NCI-H2107 treated with DMSO at 0.1 percent for 48 hours (cell line): Measurements from ENCODE around the gene ADCYAP1R1.

Experiments
- DNase-seq: peaks from one replicate; lab custom pipeline; 2025; ENCODE audit not compliant: unreplicated experiment; lab: John Stamatoyannopoulos, UW

ADCYAP1R1 gene

DNA sequence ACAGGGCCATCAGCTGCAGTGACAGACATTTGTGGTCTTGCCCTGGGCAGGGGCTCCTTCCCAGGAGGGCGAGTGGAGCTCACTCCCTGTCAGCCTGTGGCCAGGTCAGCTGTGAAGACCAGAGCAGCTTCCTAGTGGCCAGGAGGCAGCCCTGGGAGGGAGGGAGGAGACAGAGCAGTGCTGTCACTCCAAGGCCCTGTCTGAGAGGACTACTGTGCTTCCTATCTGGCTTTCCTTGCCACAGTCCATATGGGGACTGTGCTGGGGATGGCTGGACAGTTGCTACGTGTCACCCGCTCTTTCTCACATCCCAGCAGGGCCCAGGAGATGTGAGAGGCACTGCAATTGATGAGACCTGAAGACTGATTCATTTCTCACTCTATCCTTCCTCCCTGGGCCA is 15.2 kb upstream of the ADCYAP1R1 start:
- no peak for DNase-seq

GRCh38 chr7:31043051-31043471 is 9.0 kb upstream of the ADCYAP1R1 start:
- no peak for DNase-seq

DNA sequence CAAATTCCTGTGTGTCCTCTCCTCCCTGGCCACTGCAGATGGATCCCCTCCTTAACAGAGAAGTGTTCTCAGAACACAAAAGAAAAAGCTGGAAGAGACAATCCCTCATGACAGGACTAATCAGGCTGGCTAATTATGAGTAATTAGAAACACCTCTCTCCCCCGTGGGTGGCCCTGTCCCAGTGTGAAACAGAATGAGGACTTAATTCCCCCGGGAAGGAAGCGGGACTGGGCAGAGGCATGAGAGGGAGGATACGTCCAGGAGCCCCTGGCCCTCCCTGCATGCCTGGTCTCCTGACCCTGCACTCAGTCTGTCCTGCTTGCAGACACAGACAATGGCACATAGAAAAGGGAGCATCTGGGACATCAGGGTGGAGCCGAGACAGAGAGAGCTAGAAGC is 7.6 kb upstream of the ADCYAP1R1 start:
- DNase-seq = no peak

- DNase-seq = no peak
These were observed 5.4 kb upstream of the ADCYAP1R1 start for GRCh38 chr7:31046723-31047122.

- no peak for DNase-seq
These were observed 4.6 kb upstream of the ADCYAP1R1 start for GRCh38 chr7:31047313-31048146.

DNA sequence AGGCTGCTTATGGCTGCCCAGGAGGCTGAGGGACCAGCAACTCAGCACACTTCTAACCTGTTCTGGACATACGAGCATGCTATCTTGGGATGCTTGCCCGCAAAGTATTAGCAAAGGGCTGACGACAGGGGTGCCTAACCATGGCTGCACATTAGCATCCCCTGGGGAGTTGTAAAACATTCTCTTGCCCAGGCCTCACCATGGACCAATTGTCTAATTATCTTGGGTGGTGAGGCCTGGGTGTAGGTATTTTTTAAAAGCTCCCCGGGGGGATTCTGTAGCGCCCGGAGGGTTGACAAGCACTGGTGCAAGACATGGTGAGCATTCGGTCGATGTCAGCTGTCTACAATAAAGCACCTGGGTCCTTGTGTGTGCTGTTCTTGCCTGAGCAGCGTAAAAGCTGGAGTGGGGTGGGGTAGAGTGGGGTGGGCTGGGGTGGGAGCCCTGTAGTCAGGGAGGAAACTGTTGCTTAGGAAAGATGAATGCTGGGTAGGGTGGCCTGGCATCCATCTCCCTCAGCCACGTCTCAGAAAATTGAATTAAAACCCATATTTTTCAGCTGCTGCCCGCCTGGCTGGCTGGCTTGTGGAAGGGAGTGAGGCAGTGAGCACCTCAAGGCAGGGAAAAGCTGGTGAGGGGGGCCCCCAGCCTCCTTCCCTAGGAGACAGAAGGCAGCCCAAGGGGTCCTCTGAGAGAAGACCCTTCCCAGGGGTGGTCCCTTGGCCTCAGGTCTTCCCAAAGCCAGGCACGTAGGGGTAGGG is 2.9 kb upstream of the ADCYAP1R1 start:
- DNase-seq = no peak

GRCh38 chr7:31052487-31052840 is 356 bp downstream of the ADCYAP1R1 start:
- DNase-seq = no peak

DNA sequence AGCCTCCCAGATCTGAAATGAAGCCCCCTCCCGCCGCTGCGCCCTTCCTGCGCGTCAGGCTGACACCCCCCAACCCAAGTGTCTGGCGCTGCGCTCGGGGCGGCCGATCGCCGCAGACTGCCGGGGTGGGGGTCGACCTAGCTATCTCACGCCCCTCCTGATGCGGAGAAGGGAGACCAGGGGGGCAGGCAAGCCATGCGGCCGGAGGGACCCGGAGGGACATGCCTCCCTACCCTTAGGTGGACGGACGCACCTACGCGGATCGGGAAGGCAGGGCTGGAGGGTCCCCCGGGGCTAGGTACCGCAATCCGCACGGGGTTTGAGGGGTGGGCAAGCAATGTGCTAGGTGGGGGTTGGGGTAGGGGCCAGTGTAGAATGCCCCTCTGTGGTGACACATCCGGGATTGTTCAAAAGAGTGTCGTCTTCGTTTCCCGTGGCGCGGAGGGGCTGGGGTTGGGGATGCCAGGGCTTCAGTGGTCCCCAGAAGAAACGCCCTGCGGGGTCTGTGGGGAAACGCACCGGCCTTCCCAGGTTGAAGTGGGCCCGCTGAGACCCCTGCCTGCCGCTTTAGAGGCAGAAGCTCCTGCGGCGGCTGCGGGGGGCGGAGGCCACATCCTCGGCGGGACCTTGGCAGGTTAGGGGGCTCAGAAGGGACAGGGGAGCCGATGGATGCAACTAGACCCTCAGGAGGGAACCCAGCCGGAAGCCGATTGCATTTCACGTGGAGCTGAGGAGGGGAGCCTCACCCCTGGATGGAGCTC is 913 bp downstream of the ADCYAP1R1 start:
- no peak for DNase-seq

DNA sequence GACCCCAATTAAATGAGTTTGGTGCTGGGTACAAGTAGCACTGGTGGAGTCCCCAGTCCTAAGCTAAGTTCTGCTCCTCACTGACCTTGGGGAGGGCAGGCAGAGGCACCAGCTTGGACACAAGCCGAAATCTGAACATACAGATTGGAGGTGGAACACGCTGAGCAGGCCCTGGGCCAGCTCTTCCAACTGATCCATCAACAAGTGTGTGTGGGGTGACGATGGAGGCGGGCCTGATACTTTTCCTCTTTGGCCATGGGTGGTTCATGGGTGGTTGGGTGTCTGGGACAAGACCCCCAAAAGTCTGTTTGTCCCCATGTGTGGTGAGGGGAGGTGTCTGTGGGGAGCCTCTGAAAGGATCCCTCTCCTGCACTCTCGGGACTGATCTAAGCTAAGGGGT is 1.9 kb downstream of the ADCYAP1R1 start:
- DNase-seq = no peak

GRCh38 chr7:31054608-31055278 is 2.6 kb downstream of the ADCYAP1R1 start:
- no peak for DNase-seq

- DNase-seq = no peak
These were observed 3.4 kb downstream of the ADCYAP1R1 start for GRCh38 chr7:31055471-31055870.

DNA sequence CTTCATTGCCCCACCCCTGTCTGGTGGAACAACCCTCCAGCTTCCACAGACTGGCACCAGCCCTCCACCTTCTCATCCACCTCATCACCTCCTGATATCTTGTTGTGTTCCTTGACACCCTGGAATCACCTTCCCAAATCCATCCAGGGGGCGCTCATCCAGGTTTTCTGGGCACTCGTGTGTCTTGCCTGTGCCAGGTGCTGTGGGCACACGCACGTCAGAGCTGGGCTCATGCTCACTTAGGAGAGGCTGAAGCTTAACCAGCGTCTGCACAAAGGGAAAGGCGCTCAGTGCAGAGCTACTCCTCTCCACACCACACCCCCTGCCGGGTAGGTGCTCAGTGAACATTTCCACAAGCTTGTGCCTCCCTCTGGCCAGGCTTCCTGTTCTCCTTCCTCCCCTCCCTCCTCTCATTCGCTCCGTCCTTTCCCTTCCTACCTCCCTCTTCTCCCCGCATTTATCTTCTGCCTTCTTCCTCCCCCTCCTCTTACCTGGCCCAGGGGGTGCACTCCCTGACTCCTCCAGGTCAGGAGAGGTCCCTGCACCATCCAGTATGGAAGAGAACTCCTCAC is 4.8 kb downstream of the ADCYAP1R1 start:
- DNase-seq = no peak

GRCh38 chr7:31058122-31058521 is 6.0 kb downstream of the ADCYAP1R1 start:
- no peak for DNase-seq

DNA sequence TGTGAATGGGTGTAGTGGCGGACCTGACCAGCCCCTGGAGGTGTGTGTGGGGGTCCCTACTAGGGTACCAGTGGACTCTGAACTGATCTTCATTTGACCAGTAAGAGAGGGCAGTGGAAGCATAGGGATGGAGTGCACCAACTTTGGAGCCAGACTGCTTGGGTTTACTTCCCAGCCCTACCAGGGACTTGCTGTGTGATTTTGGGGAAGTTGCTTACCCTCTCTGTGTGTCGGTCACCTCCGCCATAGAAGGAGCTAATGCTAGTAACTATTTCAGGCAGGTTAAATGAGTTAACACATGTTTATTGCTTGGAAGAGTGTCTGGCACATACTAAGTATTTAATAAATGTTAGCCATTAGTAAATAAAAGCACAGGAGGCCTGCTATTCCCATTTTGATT is 6.6 kb downstream of the ADCYAP1R1 start:
- no peak for DNase-seq

GRCh38 chr7:31059551-31059950 is 7.4 kb downstream of the ADCYAP1R1 start:
- no peak for DNase-seq

DNA sequence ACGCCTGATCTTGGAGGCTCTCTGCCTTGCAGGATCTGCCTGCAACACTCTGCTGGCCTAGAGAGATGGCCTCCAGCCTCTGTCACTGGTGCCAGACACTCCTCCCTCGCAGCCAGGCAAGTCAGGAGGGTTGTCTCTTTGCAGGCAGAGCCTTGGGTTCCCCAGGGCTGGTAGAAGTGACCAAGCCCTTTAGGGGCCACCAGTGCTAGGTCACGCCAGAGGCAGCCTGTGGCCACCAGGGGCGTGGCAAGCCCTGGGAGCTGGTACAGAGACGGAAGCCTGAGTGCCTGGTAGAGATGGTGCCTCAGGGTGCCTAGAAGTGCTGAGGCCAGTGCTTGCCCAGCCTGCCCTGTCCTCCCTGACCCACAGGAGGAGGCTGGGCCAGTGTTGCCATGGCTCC is 9.1 kb downstream of the ADCYAP1R1 start:
- no peak for DNase-seq

DNA sequence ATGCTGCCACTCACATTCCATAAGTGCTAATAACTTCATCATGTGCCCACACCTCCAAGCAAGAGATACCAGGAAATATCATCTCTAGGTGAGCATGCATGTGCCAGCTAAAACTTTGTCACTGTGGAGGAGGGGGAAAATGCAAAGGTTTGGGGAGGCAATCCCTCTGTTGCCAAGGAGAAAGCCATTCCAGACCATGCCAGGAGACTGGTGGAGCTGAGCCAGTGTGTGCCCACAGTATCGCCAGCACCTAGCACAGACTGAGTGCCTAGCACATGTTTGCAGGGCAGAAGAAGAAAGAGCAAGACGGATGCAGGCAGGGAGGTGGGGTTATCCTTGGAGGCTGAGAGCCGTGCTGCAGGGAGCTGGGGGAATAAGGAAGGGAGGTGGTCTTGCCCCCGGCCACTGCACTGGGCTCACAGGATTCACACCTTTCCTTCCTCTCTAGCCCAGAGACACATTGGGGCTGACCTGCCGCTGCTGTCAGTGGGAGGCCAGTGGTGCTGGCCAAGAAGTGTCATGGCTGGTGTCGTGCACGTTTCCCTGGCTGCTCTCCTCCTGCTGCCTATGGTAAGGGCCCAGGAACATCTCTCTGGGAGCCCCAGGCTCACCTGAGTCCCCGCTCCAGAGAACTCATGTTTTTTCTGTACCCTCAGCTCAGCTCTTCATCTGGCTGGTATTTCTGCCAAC is 10.8 kb downstream of the ADCYAP1R1 start:
- no peak for DNase-seq

DNA sequence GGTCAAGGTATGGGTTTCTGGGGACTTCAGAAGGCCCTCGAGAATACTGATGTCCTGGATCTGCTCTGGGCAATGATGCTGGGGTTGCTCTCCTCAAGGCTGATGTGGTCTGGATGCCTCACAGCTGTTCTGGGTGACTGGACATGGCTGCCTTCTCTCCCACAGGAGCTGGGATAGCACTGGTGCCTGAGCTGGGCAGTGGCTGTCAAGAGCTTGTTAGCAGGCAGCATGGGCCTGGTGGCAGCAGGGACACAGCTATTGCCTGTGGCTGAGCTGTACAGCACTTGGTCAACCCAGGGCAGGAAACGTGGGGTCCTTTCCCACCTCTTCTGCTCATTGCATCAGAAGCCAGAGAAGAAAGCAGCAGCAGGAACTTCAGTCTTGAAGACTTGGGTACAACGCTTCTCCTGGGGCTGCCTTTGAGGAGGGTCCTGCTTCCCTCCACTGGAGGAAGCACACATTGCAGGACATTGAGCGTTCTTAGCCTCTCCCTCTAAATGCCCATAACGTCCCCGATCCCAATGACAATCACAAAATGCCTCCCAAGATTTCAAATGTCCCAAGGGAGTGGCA is 13.0 kb downstream of the ADCYAP1R1 start:
- DNase-seq = no peak

- no peak for DNase-seq
These were observed 13.7 kb downstream of the ADCYAP1R1 start for GRCh38 chr7:31065840-31066239.
